Activated T-helper 17 cell treated with anti-CD3 and anti-CD28 coated beads, Interleukin-2, amount 50 U/mL, for 72 hours (primary cell): ENCODE measurements around the gene RBP2. TPM values are rescaled to one million over a fixed set of nuclear protein-coding genes. Genes with fewer than 3 reads are reported as not detected.

Experiments used
- ATAC-seq: fragments of 150-1000 bp; cut with Tn5 transposase; replicated peaks from 2 replicates; pipeline ENCODE4 v1.10.0; 2021; ENCODE audit warnings: mild to moderate bottlenecking, moderate library complexity
- H3K27ac Mint-ChIP-seq: one replicate; pipeline ENCODE4 v1.8.0; 2022; ENCODE audit warnings: mixed read lengths
- H3K27me3 Mint-ChIP-seq: one replicate; pipeline ENCODE4 v1.8.0; 2022; ENCODE audit warnings: mixed read lengths
- H3K36me3 Mint-ChIP-seq: one replicate; pipeline ENCODE4 v1.8.0; 2022; ENCODE audit warnings: low read depth, mild to moderate bottlenecking, mixed read lengths
- H3K4me1 Mint-ChIP-seq: one replicate; pipeline ENCODE4 v1.8.0; 2022; ENCODE audit warnings: mixed read lengths
- H3K4me3 Mint-ChIP-seq: one replicate; pipeline ENCODE4 v1.8.0; 2022; ENCODE audit warnings: mild to moderate bottlenecking, mixed read lengths
- H3K9me3 Mint-ChIP-seq: one replicate; pipeline ENCODE4 v1.8.0; 2022; ENCODE audit warnings: mixed read lengths
- total RNA-seq, 2 donors: library from RNA; stranded (reverse); gene quantifications; one replicate each; pipeline ENCODE4 v1.2.3, GENCODE V29; 2022

RBP2 gene
- total RNA-seq, 2 donors from 2014 or later: not detected

GRCh38 chr3:139465636-139466035 is 10.7 kb downstream of the RBP2 start:
- Mint-ChIP-seq H3K4me1 (no peaks in the 10 kb centered on the region), H3K36me3 (no peaks in the 10 kb centered on the region), H3K27me3 (no peaks in the 10 kb centered on the region), H3K9me3 (no peaks in the 10 kb centered on the region), H3K4me3 (no peak overlapping the region), H3K27ac (no peak overlapping the region)
- no peak for ATAC-seq

DNA sequence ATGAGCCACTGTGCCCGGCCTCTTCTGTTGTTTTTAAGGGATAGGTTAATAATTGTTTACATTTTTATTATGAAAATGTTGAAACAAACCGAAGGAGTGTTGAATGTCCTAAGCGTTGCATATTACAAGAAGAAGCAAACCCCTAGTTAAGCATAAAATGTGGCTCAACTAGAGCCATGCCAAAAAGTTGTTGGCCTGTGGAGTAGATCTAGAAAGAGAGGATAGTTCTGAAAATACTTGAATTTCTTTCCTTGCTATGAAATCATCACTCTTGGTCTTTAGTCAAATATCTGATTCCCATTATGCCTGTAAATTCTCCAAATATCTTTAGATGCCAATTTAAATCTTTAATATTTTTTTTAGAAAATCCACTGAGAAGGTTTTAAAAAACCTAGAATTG is 12.8 kb downstream of the RBP2 start:
- Mint-ChIP-seq H3K4me1 (no peaks in the 10 kb centered on the region), H3K27ac (no peak overlapping the region), H3K9me3 (no peaks in the 10 kb centered on the region), H3K4me3 (no peak overlapping the region), H3K36me3 (no peaks in the 10 kb centered on the region), H3K27me3 (no peaks in the 10 kb centered on the region)
- no peak for ATAC-seq

DNA sequence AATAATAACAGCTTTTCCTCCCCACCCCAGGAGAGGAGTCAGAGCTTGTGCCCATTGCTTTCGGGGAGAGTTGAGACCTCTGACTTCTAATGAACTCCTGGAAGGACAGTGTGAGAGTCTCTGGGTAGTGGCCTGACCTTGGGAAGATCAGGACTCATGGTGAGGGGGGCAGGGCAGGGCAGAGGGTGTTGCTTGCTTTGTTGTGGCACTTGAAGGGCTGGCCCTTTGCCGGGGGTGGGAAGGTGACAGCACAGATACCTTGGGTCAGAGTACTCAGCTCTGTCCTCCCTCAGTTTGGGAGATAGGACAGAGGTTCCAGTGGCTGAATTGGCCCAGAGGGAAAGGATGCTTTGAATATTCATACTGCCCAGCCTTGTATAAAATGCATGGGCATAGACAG is 15.8 kb downstream of the RBP2 start:
- no peaks in the 10 kb centered on the region for H3K36me3 Mint-ChIP-seq
- no peak overlapping the region for H3K4me3 Mint-ChIP-seq
- H3K27ac Mint-ChIP-seq: no peak overlapping the region
- no peaks in the 10 kb centered on the region for H3K9me3 Mint-ChIP-seq
- H3K27me3 Mint-ChIP-seq: no peaks in the 10 kb centered on the region
- ATAC-seq: no peak
- no peaks in the 10 kb centered on the region for H3K4me1 Mint-ChIP-seq

DNA sequence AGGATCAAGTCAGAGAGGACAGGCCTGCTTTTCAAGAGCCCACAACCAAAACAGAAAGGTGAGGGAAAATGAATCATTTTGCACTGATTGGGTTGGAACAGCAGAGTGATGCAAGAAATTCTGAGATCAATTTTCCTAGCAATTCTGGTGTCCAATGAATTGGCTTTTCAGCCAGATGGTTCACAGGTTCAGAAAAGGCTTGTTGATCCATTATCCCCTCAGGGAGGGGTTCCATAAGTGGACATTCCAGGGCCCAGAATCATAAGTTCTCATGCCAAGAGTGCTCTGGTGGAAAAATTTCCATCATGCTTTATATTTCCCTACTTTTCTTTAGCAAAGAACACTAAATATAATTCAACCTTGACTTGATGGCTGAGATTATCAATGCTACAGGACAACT is 16.2 kb downstream of the RBP2 start:
- no peaks in the 10 kb centered on the region for H3K27me3 Mint-ChIP-seq
- H3K9me3 Mint-ChIP-seq: no peaks in the 10 kb centered on the region
- no peaks in the 10 kb centered on the region for H3K4me1 Mint-ChIP-seq
- no peak overlapping the region for H3K27ac Mint-ChIP-seq
- no peak for ATAC-seq
- H3K4me3 Mint-ChIP-seq: no peak overlapping the region
- H3K36me3 Mint-ChIP-seq: no peaks in the 10 kb centered on the region

DNA sequence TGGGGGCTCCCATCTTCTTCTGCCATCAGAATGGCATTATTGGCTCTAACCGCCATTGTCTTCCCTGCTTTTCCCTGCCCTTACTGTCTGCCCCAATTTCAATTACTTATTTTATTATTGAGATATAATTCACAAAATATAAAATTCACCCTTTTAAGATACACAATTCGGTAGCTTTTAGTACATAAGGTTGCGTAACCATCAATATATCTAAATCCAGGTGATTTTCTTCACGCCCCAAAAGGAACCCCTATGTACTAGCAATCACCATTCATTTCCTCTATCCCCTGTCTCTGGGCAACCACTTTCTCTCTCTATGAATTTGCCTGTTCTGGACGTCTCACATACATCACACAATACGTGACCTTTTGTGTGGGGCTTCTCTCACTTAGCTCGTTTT is 18.0 kb downstream of the RBP2 start:
- Mint-ChIP-seq H3K27ac (no peak overlapping the region), H3K9me3 (no peaks in the 10 kb centered on the region), H3K4me3 (no peak overlapping the region), H3K4me1 (no peaks in the 10 kb centered on the region), H3K36me3 (no peaks in the 10 kb centered on the region), H3K27me3 (no peaks in the 10 kb centered on the region)
- no peak for ATAC-seq

- H3K27me3 Mint-ChIP-seq: no peaks in the 10 kb centered on the region
- no peak overlapping the region for H3K4me3 Mint-ChIP-seq
- no peaks in the 10 kb centered on the region for H3K4me1 Mint-ChIP-seq
- no peak overlapping the region for H3K27ac Mint-ChIP-seq
- no peaks in the 10 kb centered on the region for H3K9me3 Mint-ChIP-seq
- no peaks in the 10 kb centered on the region for H3K36me3 Mint-ChIP-seq
- ATAC-seq: no peak
Observed at GRCh38 chr3:139457066-139457465, 19.2 kb downstream of the RBP2 start.

DNA sequence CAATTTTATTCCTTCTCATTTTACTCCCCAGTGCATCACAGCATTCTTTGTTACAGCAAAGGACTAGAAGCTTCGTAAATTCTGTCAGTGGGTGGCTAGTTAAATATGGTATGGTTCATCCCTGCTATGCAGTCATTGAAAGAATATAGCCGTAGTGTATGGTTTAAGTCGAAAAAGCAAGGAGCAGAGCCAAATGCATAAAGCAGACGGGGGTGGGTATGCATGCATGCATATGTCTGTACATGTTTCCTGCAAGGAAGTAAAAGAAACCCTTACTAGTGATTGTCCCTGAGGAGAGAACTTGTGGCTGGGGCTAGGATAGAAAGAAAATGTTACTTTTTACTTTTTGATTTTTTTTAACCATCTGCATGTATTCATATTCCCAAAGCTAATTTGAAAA is 19.9 kb downstream of the RBP2 start:
- no peak overlapping the region for H3K27ac Mint-ChIP-seq
- no peaks in the 10 kb centered on the region for H3K9me3 Mint-ChIP-seq
- H3K4me3 Mint-ChIP-seq: no peak overlapping the region
- no peak for ATAC-seq
- H3K4me1 Mint-ChIP-seq: no peaks in the 10 kb centered on the region
- H3K36me3 Mint-ChIP-seq: no peaks in the 10 kb centered on the region
- H3K27me3 Mint-ChIP-seq: no peaks in the 10 kb centered on the region

GRCh38 chr3:139455855-139456254 is 20.5 kb downstream of the RBP2 start:
- Mint-ChIP-seq H3K4me1 (no peaks in the 10 kb centered on the region), H3K27me3 (no peaks in the 10 kb centered on the region), H3K9me3 (no peaks in the 10 kb centered on the region), H3K27ac (no peak overlapping the region), H3K36me3 (no peaks in the 10 kb centered on the region), H3K4me3 (no peak overlapping the region)
- ATAC-seq: no peak

DNA sequence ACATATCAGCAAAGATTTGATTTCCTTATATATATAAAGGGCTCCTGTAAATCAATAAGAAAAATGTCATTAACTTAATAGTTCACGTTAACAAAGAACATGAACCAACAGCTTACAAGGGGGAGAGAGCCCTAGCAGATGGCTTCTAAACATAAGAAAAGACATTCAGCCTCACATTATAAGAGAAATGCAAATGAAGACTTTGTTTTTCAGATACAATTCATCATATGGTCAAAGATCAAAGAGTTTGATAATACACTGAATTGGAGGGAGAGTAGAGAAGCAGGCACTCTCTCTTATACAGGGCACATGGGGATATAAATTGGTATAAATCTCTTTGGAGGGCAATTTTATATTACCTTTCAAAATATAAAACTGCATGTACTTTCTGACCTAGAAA is 21.1 kb downstream of the RBP2 start:
- Mint-ChIP-seq H3K4me3 (no peak overlapping the region), H3K36me3 (no peaks in the 10 kb centered on the region), H3K27ac (no peak overlapping the region), H3K4me1 (no peaks in the 10 kb centered on the region), H3K27me3 (no peaks in the 10 kb centered on the region), H3K9me3 (no peaks in the 10 kb centered on the region)
- no peak for ATAC-seq

DNA sequence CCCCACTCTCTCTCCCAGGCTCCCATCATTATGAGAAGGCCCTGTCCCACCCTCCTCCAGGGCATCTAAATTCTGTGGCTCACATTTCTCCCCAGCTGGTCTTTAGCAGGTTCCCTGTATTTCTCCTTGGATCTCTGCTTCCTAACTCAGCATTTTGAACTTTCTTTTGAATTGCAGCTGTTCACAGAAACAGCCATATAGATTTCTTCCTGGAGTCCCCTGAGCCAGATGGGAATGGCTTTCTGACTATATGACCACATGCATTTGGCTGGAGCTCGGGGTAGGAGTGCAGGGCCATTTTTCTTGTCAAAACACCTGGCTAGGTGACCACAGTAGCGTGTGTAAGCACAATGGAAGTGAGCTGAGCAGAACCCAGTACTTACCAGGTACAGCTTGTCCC is 22.0 kb downstream of the RBP2 start:
- no peak for ATAC-seq
- no peaks in the 10 kb centered on the region for H3K36me3 Mint-ChIP-seq
- H3K9me3 Mint-ChIP-seq: no peaks in the 10 kb centered on the region
- no peaks in the 10 kb centered on the region for H3K27me3 Mint-ChIP-seq
- H3K4me3 Mint-ChIP-seq: no peak overlapping the region
- no peak overlapping the region for H3K27ac Mint-ChIP-seq
- H3K4me1 Mint-ChIP-seq: no peaks in the 10 kb centered on the region

- Mint-ChIP-seq H3K4me1 (no peaks in the 10 kb centered on the region), H3K4me3 (no peak overlapping the region), H3K36me3 (no peaks in the 10 kb centered on the region), H3K27ac (no peak overlapping the region), H3K27me3 (no peaks in the 10 kb centered on the region), H3K9me3 (no peaks in the 10 kb centered on the region)
- no peak for ATAC-seq
Observed at GRCh38 chr3:139450159-139450558, 26.2 kb downstream of the RBP2 start.

DNA sequence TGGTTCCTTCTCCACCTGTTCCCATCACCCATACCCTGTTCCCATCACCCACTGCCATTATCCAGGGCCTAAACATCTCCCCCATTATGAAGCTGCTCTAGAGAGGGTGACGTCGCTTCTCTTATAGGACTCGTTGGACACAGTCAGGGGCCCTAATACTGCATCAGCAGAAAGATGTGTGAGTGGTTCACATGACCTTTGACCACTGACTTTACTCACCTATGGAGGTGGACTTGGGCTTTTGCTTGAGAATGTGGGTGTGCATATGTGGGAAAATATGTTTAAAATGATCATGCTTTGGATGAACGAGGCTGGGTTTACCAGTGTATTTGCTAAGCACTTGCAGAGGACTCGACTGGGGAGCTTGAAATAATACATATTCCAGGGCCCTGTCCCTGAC is 26.8 kb downstream of the RBP2 start:
- Mint-ChIP-seq H3K27ac (no peak overlapping the region), H3K4me1 (no peaks in the 10 kb centered on the region), H3K4me3 (no peak overlapping the region), H3K27me3 (no peaks in the 10 kb centered on the region), H3K9me3 (no peaks in the 10 kb centered on the region), H3K36me3 (no peaks in the 10 kb centered on the region)
- no peak for ATAC-seq

DNA sequence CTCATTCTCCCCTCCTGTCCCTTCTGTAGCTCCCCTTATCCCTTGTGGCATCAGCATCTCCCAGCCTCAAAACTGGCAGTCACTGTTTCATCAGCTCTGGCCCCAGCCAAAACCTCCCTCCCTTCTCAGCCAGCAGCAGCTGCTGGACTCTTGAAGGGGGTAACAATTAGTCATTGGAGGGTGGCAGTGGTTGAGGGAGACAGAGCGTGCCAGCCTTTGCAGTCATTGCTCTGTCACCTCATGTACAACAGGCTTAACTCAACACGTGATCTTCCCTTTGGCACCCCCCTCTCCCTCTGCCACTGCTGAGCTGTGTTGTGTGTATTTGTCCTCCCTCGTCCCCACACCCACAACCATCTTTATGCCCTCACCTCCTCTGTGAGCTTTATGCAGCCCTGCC is 28.2 kb downstream of the RBP2 start:
- no peak overlapping the region for H3K4me3 Mint-ChIP-seq
- ATAC-seq: no peak
- no peaks in the 10 kb centered on the region for H3K27me3 Mint-ChIP-seq
- no peak overlapping the region for H3K27ac Mint-ChIP-seq
- H3K9me3 Mint-ChIP-seq: no peaks in the 10 kb centered on the region
- no peaks in the 10 kb centered on the region for H3K36me3 Mint-ChIP-seq
- no peaks in the 10 kb centered on the region for H3K4me1 Mint-ChIP-seq

DNA sequence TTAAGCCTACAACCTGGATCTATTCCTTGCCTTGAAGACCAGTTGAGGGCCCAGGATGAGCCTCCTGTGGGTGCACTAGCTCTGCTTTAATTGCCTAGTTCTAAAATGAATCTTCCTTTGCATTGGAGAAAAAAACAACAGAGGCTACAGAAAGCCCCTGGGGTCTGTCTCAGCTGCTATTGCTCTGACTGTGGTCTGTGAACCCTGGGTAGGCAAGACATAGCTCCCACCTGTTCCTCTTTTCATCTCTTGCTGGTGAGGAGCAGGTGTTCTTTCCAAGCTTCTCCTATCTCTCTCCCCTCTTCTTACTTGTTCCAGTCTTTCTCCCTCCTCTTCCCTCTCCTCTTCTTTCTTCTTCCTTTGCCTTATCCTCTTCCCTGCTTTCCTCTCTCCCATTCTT is 28.8 kb downstream of the RBP2 start:
- Mint-ChIP-seq H3K9me3 (no peaks in the 10 kb centered on the region), H3K27ac (no peak overlapping the region), H3K4me3 (no peak overlapping the region), H3K36me3 (no peaks in the 10 kb centered on the region), H3K27me3 (no peaks in the 10 kb centered on the region), H3K4me1 (no peaks in the 10 kb centered on the region)
- ATAC-seq: no peak

GRCh38 chr3:139444446-139444845 is 31.9 kb downstream of the RBP2 start:
- no peaks in the 10 kb centered on the region for H3K9me3 Mint-ChIP-seq
- H3K4me1 Mint-ChIP-seq: no peaks in the 10 kb centered on the region
- H3K27ac Mint-ChIP-seq: no peak overlapping the region
- no peak for ATAC-seq
- no peaks in the 10 kb centered on the region for H3K36me3 Mint-ChIP-seq
- no peak overlapping the region for H3K4me3 Mint-ChIP-seq
- H3K27me3 Mint-ChIP-seq: no peaks in the 10 kb centered on the region

GRCh38 chr3:139443186-139443585 is 33.1 kb downstream of the RBP2 start:
- ATAC-seq: no peak
- Mint-ChIP-seq H3K4me3 (no peak overlapping the region), H3K4me1 (no peaks in the 10 kb centered on the region), H3K27me3 (no peaks in the 10 kb centered on the region), H3K27ac (no peak overlapping the region), H3K9me3 (no peaks in the 10 kb centered on the region), H3K36me3 (no peaks in the 10 kb centered on the region)
